GM21390 (cell line): Measurements from ENCODE around the gene CST8.

Source experiments
- ATAC-seq: cut with Tn5 transposase; IDR thresholded peaks from one replicate; pipeline ENCODE4 v1.9.1; 2021; ENCODE audit not compliant: unreplicated experiment

CST8 gene

GRCh38 chr20:23475395-23475794, 15.5 kb upstream of the CST8 start:
- no peak for ATAC-seq

GRCh38 chr20:23476015-23476754, 14.7 kb upstream of the CST8 start:
- ATAC-seq = no peak

- no peak for ATAC-seq
Measured at GRCh38 chr20:23477223-23477622, 13.7 kb upstream of the CST8 start.

- no peak for ATAC-seq
Measured at GRCh38 chr20:23479043-23479442, 11.9 kb upstream of the CST8 start.

- no peak for ATAC-seq
Measured at GRCh38 chr20:23482138-23482537, 8.8 kb upstream of the CST8 start.

GRCh38 chr20:23484081-23484480, 6.8 kb upstream of the CST8 start:
- no peak for ATAC-seq

- no peak for ATAC-seq
Measured at GRCh38 chr20:23488470-23488869, 2.4 kb upstream of the CST8 start.

- no peak for ATAC-seq
Measured at GRCh38 chr20:23488996-23489395, 1.9 kb upstream of the CST8 start.

GRCh38 chr20:23492292-23492691, 1.4 kb downstream of the CST8 start:
- ATAC-seq = no peak

- no peak for ATAC-seq
Measured at GRCh38 chr20:23493172-23493772, 2.4 kb downstream of the CST8 start.

GRCh38 chr20:23497536-23497935, 6.6 kb downstream of the CST8 start:
- no peak for ATAC-seq

- no peak for ATAC-seq
Measured at GRCh38 chr20:23501926-23502325, 11.0 kb downstream of the CST8 start.

GRCh38 chr20:23503649-23504048, 12.7 kb downstream of the CST8 start:
- ATAC-seq = no peak

GRCh38 chr20:23507346-23507745, 16.4 kb downstream of the CST8 start:
- no peak for ATAC-seq

- no peak for ATAC-seq
Measured at GRCh38 chr20:23508449-23509229, 17.7 kb downstream of the CST8 start.

- no peak for ATAC-seq
Measured at GRCh38 chr20:23509247-23509913, 18.5 kb downstream of the CST8 start.

- ATAC-seq = no peak
Measured at GRCh38 chr20:23510000-23510590, 19.2 kb downstream of the CST8 start.

GRCh38 chr20:23513164-23513563, 22.2 kb downstream of the CST8 start:
- peak; percentile 54 for ATAC-seq

- no peak for ATAC-seq
Measured at GRCh38 chr20:23514848-23515247, 23.9 kb downstream of the CST8 start.

- ATAC-seq = no peak
Measured at GRCh38 chr20:23515250-23515939, 24.5 kb downstream of the CST8 start.

GRCh38 chr20:23517719-23518118, 26.8 kb downstream of the CST8 start:
- ATAC-seq = no peak
